Fibroblast of skin of scalp (primary cell): Measurements from ENCODE around the gene OXER1.

ENCODE experiments used
- DNase-seq: peaks from one replicate; pipeline ENCODE4 v3.0.0-alpha.2; 2013

OXER1 gene

GRCh38 chr2:42793334-42794270 is 29.7 kb upstream of the OXER1 start:
- DNase-seq, result peak; percentile 72

GRCh38 chr2:42792583-42793333 is 28.8 kb upstream of the OXER1 start, which contains the start of gene HAAO:
TSS of gene HAAO (minus strand) at chr2:42792583. CDS start at chr2:42792536, 47 bp downstream.
- DNase-seq, result no peak

GRCh38 chr2:42792087-42792582 is 28.2 kb upstream of the OXER1 start:
- DNase-seq, result peak; percentile 34

GRCh38 chr2:42791606-42792005 is 27.7 kb upstream of the OXER1 start:
- DNase-seq, result no peak

- no peak for DNase-seq
Observed at GRCh38 chr2:42789751-42790150, 25.8 kb upstream of the OXER1 start.

- no peak for DNase-seq
Observed at GRCh38 chr2:42788882-42789281, 24.9 kb upstream of the OXER1 start.

- no peak for DNase-seq
Observed at GRCh38 chr2:42788478-42788793, 24.5 kb upstream of the OXER1 start.

GRCh38 chr2:42787788-42788477 is 24.0 kb upstream of the OXER1 start:
- DNase-seq, result no peak

GRCh38 chr2:42787424-42787787 is 23.5 kb upstream of the OXER1 start:
- no peak for DNase-seq

- no peak for DNase-seq
Observed at GRCh38 chr2:42786561-42787345, 22.8 kb upstream of the OXER1 start.

- no peak for DNase-seq
Observed at GRCh38 chr2:42784204-42784880, 20.4 kb upstream of the OXER1 start.

- DNase-seq, result no peak
Observed at GRCh38 chr2:42783511-42783910, 19.6 kb upstream of the OXER1 start.

GRCh38 chr2:42781181-42781580 is 17.2 kb upstream of the OXER1 start:
- DNase-seq, result no peak

- DNase-seq, result no peak
Observed at GRCh38 chr2:42777883-42778805, 14.2 kb upstream of the OXER1 start.

GRCh38 chr2:42775810-42776209 is 11.9 kb upstream of the OXER1 start:
- DNase-seq, result no peak

- no peak for DNase-seq
Observed at GRCh38 chr2:42775186-42775585, 11.3 kb upstream of the OXER1 start.

- no peak for DNase-seq
Observed at GRCh38 chr2:42771546-42772153, 7.7 kb upstream of the OXER1 start.

GRCh38 chr2:42770288-42771131 is 6.6 kb upstream of the OXER1 start:
- DNase-seq, result peak; percentile 32
